Gastroesophageal sphincter (tissue), 4 donors: ENCODE results near the gene GRID1. TPM values are rescaled to one million over a fixed set of nuclear protein-coding genes. Genes with fewer than 3 reads are reported as not detected.
"Not testable (repeated sequence)": the region's sequence is repeated elsewhere in the genome, so short reads cannot be mapped to it uniquely, and the experiment has no call there.

Source experiments
- ATAC-seq: fragments of 150-250 bp; one replicate; pipeline ENCODE4 v1.9.1; 2016; ENCODE audit warnings: mild to moderate bottlenecking, moderate library complexity
- H3K27ac ChIP-seq, 4 donors: fragments of 200-600 bp; sonication (generic) in 3 of 4; 1 replicate in 3 of 4; 2 replicates in 1 of 4; pipeline ENCODE4 v1.5.1; 2016 to 2019
- H3K27me3 ChIP-seq: fragments of 200-600 bp; sonication (generic); one replicate; pipeline ENCODE4 v1.5.1; 2019
- H3K36me3 ChIP-seq, 2 donors: fragments of 200-600 bp; sonication (generic); one replicate each; pipeline ENCODE4 v1.5.1; 2019; ENCODE audit warnings: control low read depth in 1 of 2
- H3K4me1 ChIP-seq, 3 donors: fragments of 200-600 bp; sonication (generic); 1 replicate in 2 of 3; 2 replicates in 1 of 3; pipeline ENCODE4 v1.5.1; 2016 to 2019; ENCODE audit warnings: control low read depth in 2 of 3
- H3K4me3 ChIP-seq, 2 donors: fragments of 200-600 bp; sonication (generic); one replicate each; pipeline ENCODE4 v1.5.1; 2019; ENCODE audit warnings: mild to moderate bottlenecking in 1 of 2, moderate library complexity in 1 of 2
- H3K9me3 ChIP-seq, 3 donors: fragments of 200-600 bp; sonication (generic); one replicate each; pipeline ENCODE4 v1.5.1; 2017 to 2019; ENCODE audit warnings: control low read depth in 2 of 3
- CTCF ChIP-seq, 4 experiments: fragments of 200-600 bp in 2 of 4; fragments of 450-650 bp in 2 of 4; sonication (generic) in 1 of 4; IDR thresholded peaks; one replicate each; pipeline ENCODE4 v1.5.1; 2017 to 2019; ENCODE audit warnings: antibody characterized with exemption in 4 of 4, mild to moderate bottlenecking in 2 of 4, moderate library complexity in 2 of 4
- EP300 ChIP-seq: sonication (generic); formaldehyde crosslinking; IDR thresholded peaks from one replicate; pipeline ENCODE4 v1.6.1; 2017; ENCODE audit warnings: antibody characterized with exemption, mild to moderate bottlenecking
- POLR2A ChIP-seq, 2 donors: fragments of 450-650 bp; IDR thresholded peaks; one replicate each; pipeline ENCODE4 v1.6.1; 2017; ENCODE audit warnings: antibody characterized with exemption in 2 of 2, mild to moderate bottlenecking in 2 of 2, moderate library complexity in 1 of 2
- POLR2AphosphoS5 ChIP-seq: sonication (generic); formaldehyde crosslinking; IDR thresholded peaks from one replicate; pipeline ENCODE4 v1.6.1; 2017; ENCODE audit warnings: antibody characterized with exemption
- WGBS, 2 donors: methylation state at CpG; one replicate each; pipeline ENCODE4 v1.1.5; 2018; ENCODE audit warnings: low coverage in 1 of 2; 5-methylcytosine and 5-hydroxymethylcytosine counted together
- total RNA-seq, 4 donors: library from RNA; depleted of rRNA; stranded (reverse); fragments of >200 nt; gene quantifications; one replicate each; pipeline ENCODE4 v1.1.0, GENCODE V29; 2016

The GRID1 gene
- total RNA-seq, 4 donors from 2014 or later: 1.2 to 2.7 (median 1.7) TPM

GRCh38 chr10:86391986-86392722 is 25.6 kb upstream of the GRID1 start:
- Histone ChIP-seq H3K27me3 (peaks cover 56% of the 10 kb centered on the region), H3K36me3 (no peaks in the 10 kb centered on the region), H3K4me3 (no peak overlapping the region), H3K27ac (no peak overlapping the region), H3K9me3 (no peaks in the 10 kb centered on the region), H3K4me1 (peaks cover 0 to 10% (median 6%) of the 10 kb centered on the region in 3 donors)
- WGBS, 2 donors: 67 to 69% methylated on average over 4 to 8 of the region's 12 CpGs
- TF ChIP-seq CTCF (IDR thresholded peaks at IDR 0.05) (no peak), EP300 (no peak), POLR2AphosphoS5 (no peak), POLR2A (IDR thresholded peaks at IDR 0.05) (no peak)
- peak; percentile 31 for ATAC-seq

- Histone ChIP-seq H3K27ac (no peak overlapping the region), H3K4me1 (peaks cover 0 to 10% (median 6%) of the 10 kb centered on the region in 3 donors), H3K9me3 (no peaks in the 10 kb centered on the region), H3K27me3 (peaks cover 64% of the 10 kb centered on the region), H3K4me3 (no peak overlapping the region), H3K36me3 (no peaks in the 10 kb centered on the region)
- no peak for TF ChIP-seq POLR2AphosphoS5
- no peak for TF ChIP-seq EP300
- no peak for TF ChIP-seq POLR2A (IDR thresholded peaks at IDR 0.05)
- TF ChIP-seq CTCF (IDR thresholded peaks at IDR 0.05): no peak
- 65 to 74% methylated on average over 4 to 5 of the region's 8 CpGs for WGBS, 2 donors
- ATAC-seq: no peak
Observed at GRCh38 chr10:86391236-86391840, 24.7 kb upstream of the GRID1 start.

- Histone ChIP-seq H3K4me1 (peaks cover 0 to 10% (median 6%) of the 10 kb centered on the region in 3 donors), H3K27ac (no peak overlapping the region), H3K9me3 (no peaks in the 10 kb centered on the region), H3K27me3 (peaks cover 73% of the 10 kb centered on the region), H3K4me3 (no peak overlapping the region), H3K36me3 (no peaks in the 10 kb centered on the region)
- no peak for TF ChIP-seq POLR2AphosphoS5
- TF ChIP-seq EP300: no peak
- no peak for TF ChIP-seq POLR2A (IDR thresholded peaks at IDR 0.05)
- TF ChIP-seq CTCF (IDR thresholded peaks at IDR 0.05): no peak
- WGBS, 2 donors: 78 to 86% methylated on average over 7 to 10 of the region's 14 CpGs
- ATAC-seq: no peak
Observed at GRCh38 chr10:86390337-86391120, 23.9 kb upstream of the GRID1 start.

GRCh38 chr10:86389441-86390193 is 23.0 kb upstream of the GRID1 start:
- no peaks in the 10 kb centered on the region for H3K9me3 ChIP-seq
- ATAC-seq: peak; percentile 50
- no peak overlapping the region for H3K27ac ChIP-seq
- H3K27me3 ChIP-seq: peaks cover 73% of the 10 kb centered on the region
- H3K36me3 ChIP-seq: no peaks in the 10 kb centered on the region
- peaks cover 0 to 10% (median 6%) of the 10 kb centered on the region in 3 donors for H3K4me1 ChIP-seq
- H3K4me3 ChIP-seq: peak overlapping the region in 1 of 2 donors; percentile 38
- TF ChIP-seq EP300 (no peak), POLR2A (IDR thresholded peaks at IDR 0.05) (no peak), POLR2AphosphoS5 (no peak), CTCF (IDR thresholded peaks at IDR 0.05) (no peak)
- WGBS, 2 donors: 20% methylated on average over 12 of the region's 53 CpGs; no CpG with 5 or more reads in 1 of the 2 donors

DNA sequence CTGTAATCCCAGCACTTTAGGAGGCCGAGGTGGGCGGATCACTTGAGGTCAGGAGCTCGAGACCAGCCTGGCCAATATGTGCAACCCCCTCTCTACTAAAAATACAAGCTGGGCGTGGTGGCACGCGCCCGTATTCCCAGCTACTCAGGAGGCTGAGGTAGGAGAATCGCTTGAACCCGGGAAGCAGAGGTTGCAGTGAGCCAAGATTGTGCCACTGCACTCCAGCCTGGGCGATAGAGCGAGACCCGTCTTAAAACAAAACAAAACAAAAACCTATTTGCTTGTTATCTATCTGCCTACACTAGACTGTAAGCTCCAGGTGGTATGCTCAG is 22.5 kb upstream of the GRID1 start:
- WGBS, 2 donors: 63% methylated on average over 9 of the region's 12 CpGs; no CpG with 5 or more reads in 1 of the 2 donors
- not testable (repeated sequence) for H3K36me3 ChIP-seq, H3K27ac ChIP-seq, ATAC-seq, H3K9me3 ChIP-seq
- H3K27me3 ChIP-seq: peaks cover 73% of the 10 kb centered on the region
- H3K4me1 ChIP-seq: peaks cover 0 to 10% (median 6%) of the 10 kb centered on the region in 3 donors
- peak overlapping the region in 1 of 2 donors; percentile 38 for H3K4me3 ChIP-seq
